ENCODE measurements around the gene PRKD1.

- TF ChIP-seq ELF4 (IDR thresholded peaks at IDR 0.05), result no peak
- TF ChIP-seq SP1 (IDR thresholded peaks at IDR 0.05), result no peak
- TF ChIP-seq HDGF (IDR thresholded peaks at IDR 0.05; ENCODE audit: borderline replicate concordance), result no peak
- no peak for TF ChIP-seq TARDBP (IDR thresholded peaks at IDR 0.05)
- TF ChIP-seq FOXA1 (IDR thresholded peaks at IDR 0.05), result no peak
- TF ChIP-seq SUZ12 (IDR thresholded peaks at IDR 0.05), result no peak
- TF ChIP-seq BHLHE40 (IDR thresholded peaks at IDR 0.05; ENCODE audit: borderline replicate concordance), result no peak
- no peak for TF ChIP-seq FOXK2 (IDR thresholded peaks at IDR 0.05)
- no peak for TF ChIP-seq PKNOX1 (IDR thresholded peaks at IDR 0.05)
- no peak for TF ChIP-seq ZNF384 (IDR thresholded peaks at IDR 0.05)
- TF ChIP-seq NFRKB (IDR thresholded peaks at IDR 0.05), result no peak
- TF ChIP-seq LEF1 (IDR thresholded peaks at IDR 0.05; ENCODE audit: borderline replicate concordance), result no peak
Measured at GRCh38 chr14:29608861-29609260, 318.8 kb downstream of the PRKD1 start.

Data from HEK293T (cell line).